Hepatocyte (in vitro differentiated cells): Measurements from ENCODE around the gene TPGS2. TPM values are rescaled to one million over a fixed set of nuclear protein-coding genes. Genes with fewer than 3 reads are reported as not detected.

Experiments
- DNase-seq: peaks from one replicate; pipeline ENCODE4 v3.0.0-alpha.2; 2016; ENCODE audit warnings: low spot score
- H2AFZ ChIP-seq: fragments of 200-600 bp; sonication (generic); 2 replicates; pipeline ENCODE4 v1.6.0; 2016; ENCODE audit warnings: antibody characterized with exemption, mild to moderate bottlenecking
- H3K27ac ChIP-seq: fragments of 200-600 bp; sonication (generic); 2 replicates; pipeline ENCODE4 v1.5.1; 2016; ENCODE audit warnings: mild to moderate bottlenecking
- H3K27me3 ChIP-seq: fragments of 200-600 bp; sonication (generic); 2 replicates; pipeline ENCODE4 v1.6.1; 2016
- H3K36me3 ChIP-seq: fragments of 200-600 bp; sonication (generic); replicated peaks from 2 replicates; pipeline ENCODE4 v1.5.1; 2016; ENCODE audit warnings: low read depth; ENCODE audit not compliant: insufficient read depth
- H3K4me1 ChIP-seq: fragments of 200-600 bp; sonication (generic); 2 replicates; pipeline ENCODE4 v1.5.1; 2016; ENCODE audit warnings: mild to moderate bottlenecking, moderate library complexity; ENCODE audit not compliant: insufficient read depth
- H3K4me2 ChIP-seq: fragments of 200-600 bp; sonication (generic); 2 replicates; pipeline ENCODE4 v1.6.0; 2016
- H3K4me3 ChIP-seq: fragments of 200-600 bp; sonication (generic); 2 replicates; pipeline ENCODE4 v1.5.1; 2016; ENCODE audit warnings: mild to moderate bottlenecking
- H3K79me2 ChIP-seq: fragments of 200-600 bp; sonication (generic); 2 replicates; pipeline ENCODE4 v1.6.0; 2017; ENCODE audit warnings: mild to moderate bottlenecking
- H3K9me2 ChIP-seq: fragments of 200-600 bp; sonication (generic); replicated peaks from 2 replicates; pipeline ENCODE4 v1.6.0; 2017; ENCODE audit warnings: mild to moderate bottlenecking; ENCODE audit not compliant: insufficient read depth
- H3K9me3 ChIP-seq: fragments of 200-600 bp; sonication (generic); 2 replicates; pipeline ENCODE4 v1.5.1; 2016; ENCODE audit warnings: low read depth, mild to moderate bottlenecking
- H4K20me1 ChIP-seq: fragments of 200-600 bp; sonication (generic); 2 replicates; pipeline ENCODE4 v1.6.0; 2016; ENCODE audit warnings: mild to moderate bottlenecking; ENCODE audit not compliant: insufficient read depth, poor library complexity, severe bottlenecking
- CTCF ChIP-seq: fragments of 200-600 bp; sonication (generic); IDR thresholded peaks from 2 replicates; pipeline ENCODE4 v1.5.1; 2016; ENCODE audit warnings: antibody characterized with exemption, mild to moderate bottlenecking; ENCODE audit not compliant: poor library complexity
- EZH2 ChIP-seq: fragments of 200-600 bp; sonication (generic); IDR thresholded peaks from 2 replicates; pipeline ENCODE4 v1.6.1; 2016; ENCODE audit warnings: antibody characterized with exemption, mild to moderate bottlenecking, borderline replicate concordance
- EZH2phosphoT487 ChIP-seq: fragments of 200-600 bp; sonication (generic); IDR thresholded peaks from one replicate; pipeline ENCODE4 v1.6.1; 2018; ENCODE audit warnings: antibody characterized with exemption, mild to moderate bottlenecking, low read depth, moderate library complexity; ENCODE audit not compliant: unreplicated experiment, severe bottlenecking
- WGBS: methylation state at CpG from one replicate; pipeline ENCODE4 v1.1.6; 2016; ENCODE audit warnings: low lambda C conversion rate; ENCODE audit errors: missing lambda C conversion rate; 5-methylcytosine and 5-hydroxymethylcytosine counted together
- polyA plus RNA-seq: library from polyadenylated mRNA; unstranded; fragments of >200 nt; fragmentation: Nextera tagmentation; extraction: Ambion mirVana; gene quantifications from 2 replicates; pipeline ENCODE4 v1.2.1, GENCODE V29; 2016
- total RNA-seq: library from RNA; depleted of rRNA; stranded (reverse); fragments of >200 nt; gene quantifications from 2 replicates; pipeline ENCODE4 v1.2.3, GENCODE V29; 2014

TPGS2 gene
- total and polyA plus RNA-seq, 2 experiments from 2014 or later: 57.0 to 83.0 TPM

GRCh38 chr18:36786686-36787085, 42.1 kb downstream of the TPGS2 start:
- no peak overlapping the region for H3K27ac ChIP-seq
- H4K20me1 ChIP-seq: no peaks in the 10 kb centered on the region
- 74% methylated on average over 4 of the region's 4 CpGs for whole genome bisulfite sequencing
- H3K9me2 ChIP-seq: no peaks in the 10 kb centered on the region
- H2AFZ ChIP-seq: no peak overlapping the region
- no peaks in the 10 kb centered on the region for H3K4me1 ChIP-seq
- peaks cover 5% of the 10 kb centered on the region for H3K36me3 ChIP-seq
- no peaks in the 10 kb centered on the region for H3K9me3 ChIP-seq
- peak; percentile 44 for DNase-seq
- no peaks in the 10 kb centered on the region for H3K79me2 ChIP-seq
- H3K27me3 ChIP-seq: no peaks in the 10 kb centered on the region
- H3K4me3 ChIP-seq: no peak overlapping the region
- no peak for TF ChIP-seq EZH2
- no peak for TF ChIP-seq CTCF
- no peak for TF ChIP-seq EZH2phosphoT487
- no peak overlapping the region for H3K4me2 ChIP-seq

GRCh38 chr18:36783792-36784191, 45.0 kb downstream of the TPGS2 start:
- Histone ChIP-seq H3K27ac (no peak overlapping the region), H4K20me1 (no peaks in the 10 kb centered on the region), H3K9me2 (no peaks in the 10 kb centered on the region), H3K4me2 (no peak overlapping the region), H3K4me3 (no peak overlapping the region), H2AFZ (no peak overlapping the region), H3K9me3 (no peaks in the 10 kb centered on the region), H3K4me1 (no peaks in the 10 kb centered on the region), H3K27me3 (no peaks in the 10 kb centered on the region), H3K36me3 (no peaks in the 10 kb centered on the region), H3K79me2 (no peaks in the 10 kb centered on the region)
- 95% methylated on average over 5 of the region's 5 CpGs for WGBS
- TF ChIP-seq CTCF (no peak), EZH2 (no peak), EZH2phosphoT487 (no peak)
- no peak for DNase-seq

- H3K27me3 ChIP-seq: no peaks in the 10 kb centered on the region
- H3K9me2 ChIP-seq: no peaks in the 10 kb centered on the region
- no peaks in the 10 kb centered on the region for H4K20me1 ChIP-seq
- H3K9me3 ChIP-seq: no peaks in the 10 kb centered on the region
- no peak overlapping the region for H3K4me2 ChIP-seq
- H3K4me3 ChIP-seq: no peak overlapping the region
- 96% methylated on average over 9 of the region's 9 CpGs for WGBS
- no peaks in the 10 kb centered on the region for H3K4me1 ChIP-seq
- no peaks in the 10 kb centered on the region for H3K36me3 ChIP-seq
- TF ChIP-seq EZH2 (no peak), EZH2phosphoT487 (no peak), CTCF (no peak)
- no peak overlapping the region for H3K27ac ChIP-seq
- H3K79me2 ChIP-seq: no peaks in the 10 kb centered on the region
- DNase-seq: no peak
- H2AFZ ChIP-seq: no peak overlapping the region
Observed at GRCh38 chr18:36782710-36783109, 46.1 kb downstream of the TPGS2 start.

- no peak for TF ChIP-seq EZH2phosphoT487
- TF ChIP-seq CTCF: no peak
- TF ChIP-seq EZH2: no peak
Observed at GRCh38 chr18:36780748-36781147, 48.1 kb downstream of the TPGS2 start.

More at GRCh38 chr18:36780748-36781147, 48.1 kb downstream of the TPGS2 start:
- no peaks in the 10 kb centered on the region for H3K9me3 ChIP-seq
- no peaks in the 10 kb centered on the region for H3K79me2 ChIP-seq
- no peak overlapping the region for H2AFZ ChIP-seq
- no peak overlapping the region for H3K27ac ChIP-seq
- no peaks in the 10 kb centered on the region for H3K27me3 ChIP-seq
- 85% methylated on average over 2 of the region's 2 CpGs for WGBS
- H3K4me3 ChIP-seq: no peak overlapping the region
- no peaks in the 10 kb centered on the region for H4K20me1 ChIP-seq
- no peaks in the 10 kb centered on the region for H3K36me3 ChIP-seq
- no peak overlapping the region for H3K4me2 ChIP-seq
- no peak for DNase-seq
- H3K9me2 ChIP-seq: no peaks in the 10 kb centered on the region
- no peaks in the 10 kb centered on the region for H3K4me1 ChIP-seq
